ENCODE results near the gene BCR. TPM values are rescaled to one million over a fixed set of nuclear protein-coding genes. Genes with fewer than 3 reads are reported as not detected.

BCR gene
- total RNA-seq, 1 donor from 2014 or later = 78.3 TPM

DNA sequence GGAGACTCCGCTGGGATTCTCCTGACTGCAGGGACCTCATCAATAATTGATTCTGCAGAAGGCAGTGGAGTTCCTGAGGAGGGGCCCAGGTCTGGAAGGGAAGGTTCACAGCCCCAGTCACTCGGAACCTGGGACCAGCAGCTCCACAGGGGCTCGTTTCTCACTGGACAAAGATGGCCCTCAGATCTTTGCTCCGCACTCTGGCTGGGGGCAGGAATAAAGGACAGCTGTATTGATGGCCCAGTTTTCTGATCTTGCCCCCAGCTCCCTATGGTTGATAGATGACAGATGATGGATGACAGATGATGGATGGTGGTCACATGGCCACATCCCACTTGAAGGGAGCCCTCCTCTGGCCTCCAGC, 11.3 kb upstream of the BCR start:
- no peaks in the 10 kb centered on the region for H3K9me3 ChIP-seq
- H3K27me3 ChIP-seq = no peaks in the 10 kb centered on the region
- intact Hi-C loops (cut with DNase I) = no loop called here
- H3K4me3 ChIP-seq = no peak overlapping the region
- TF ChIP-seq, protein P1, sequence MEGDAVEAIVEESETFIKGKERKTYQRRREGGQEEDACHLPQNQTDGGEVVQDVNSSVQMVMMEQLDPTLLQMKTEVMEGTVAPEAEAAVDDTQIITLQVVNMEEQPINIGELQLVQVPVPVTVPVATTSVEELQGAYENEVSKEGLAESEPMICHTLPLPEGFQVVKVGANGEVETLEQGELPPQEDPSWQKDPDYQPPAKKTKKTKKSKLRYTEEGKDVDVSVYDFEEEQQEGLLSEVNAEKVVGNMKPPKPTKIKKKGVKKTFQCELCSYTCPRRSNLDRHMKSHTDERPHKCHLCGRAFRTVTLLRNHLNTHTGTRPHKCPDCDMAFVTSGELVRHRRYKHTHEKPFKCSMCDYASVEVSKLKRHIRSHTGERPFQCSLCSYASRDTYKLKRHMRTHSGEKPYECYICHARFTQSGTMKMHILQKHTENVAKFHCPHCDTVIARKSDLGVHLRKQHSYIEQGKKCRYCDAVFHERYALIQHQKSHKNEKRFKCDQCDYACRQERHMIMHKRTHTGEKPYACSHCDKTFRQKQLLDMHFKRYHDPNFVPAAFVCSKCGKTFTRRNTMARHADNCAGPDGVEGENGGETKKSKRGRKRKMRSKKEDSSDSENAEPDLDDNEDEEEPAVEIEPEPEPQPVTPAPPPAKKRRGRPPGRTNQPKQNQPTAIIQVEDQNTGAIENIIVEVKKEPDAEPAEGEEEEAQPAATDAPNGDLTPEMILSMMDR (IDR thresholded peaks at IDR 0.05) = no peak
- no peak overlapping the region for H3K27ac ChIP-seq
- no peaks in the 10 kb centered on the region for H3K4me1 ChIP-seq
- H3K36me3 ChIP-seq = no peaks in the 10 kb centered on the region
- no peak for DNase-seq
- ATAC-seq = no peak

DNA sequence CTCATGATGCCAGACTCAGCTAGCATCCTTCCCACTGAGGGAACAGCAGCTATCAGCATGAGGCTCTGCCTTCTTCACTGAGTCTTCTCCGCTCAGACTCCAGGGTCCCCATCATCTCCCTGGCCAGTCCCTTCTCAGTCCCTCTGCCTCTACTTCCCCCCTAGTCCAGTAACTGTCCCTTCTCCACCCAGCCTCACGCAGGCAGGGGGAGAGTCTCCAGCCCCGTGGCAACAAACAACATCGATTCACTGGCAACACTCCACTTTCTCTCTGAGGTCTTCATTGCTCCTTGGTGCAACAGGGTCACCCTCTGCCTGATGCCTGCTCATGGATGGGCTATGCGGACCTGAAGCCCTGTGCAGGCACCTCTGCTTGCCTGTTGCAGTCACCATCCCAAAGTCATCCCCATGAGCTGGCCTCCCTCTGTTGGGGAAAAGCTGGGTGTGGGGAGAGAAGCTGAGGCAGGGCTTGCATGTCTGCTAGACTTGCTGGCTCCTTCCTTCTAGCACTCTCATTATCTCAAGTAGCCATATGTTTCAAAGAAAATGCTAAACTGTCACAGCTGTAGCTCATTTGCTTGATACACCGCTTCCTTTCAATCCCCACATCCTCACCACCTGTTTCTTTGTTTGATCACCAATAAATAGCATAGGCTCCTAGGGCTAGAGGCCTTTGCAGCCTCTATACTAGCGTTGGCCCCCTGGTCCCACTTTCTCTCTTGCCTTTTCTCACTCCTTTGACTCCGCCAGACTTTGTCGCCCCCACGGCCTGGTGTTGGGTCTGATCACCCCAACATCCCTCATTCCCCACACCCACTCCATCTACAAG, 4.3 kb upstream of the BCR start:
- H3K27ac ChIP-seq = no peak overlapping the region
- TF ChIP-seq, protein P1 (IDR thresholded peaks at IDR 0.05) = no peak
- DNase-seq = no peak
- H3K4me1 ChIP-seq = peaks cover 15% of the 10 kb centered on the region
- no peaks in the 10 kb centered on the region for H3K27me3 ChIP-seq
- intact Hi-C loops (cut with DNase I) = loop anchor here (10.0 kb wide), 1 partner anchor 209 kb away; no protein-coding TSS in a partner anchor
- H3K4me3 ChIP-seq = no peak overlapping the region
- H3K9me3 ChIP-seq = no peaks in the 10 kb centered on the region
- no peaks in the 10 kb centered on the region for H3K36me3 ChIP-seq
- no peak for ATAC-seq

DNA sequence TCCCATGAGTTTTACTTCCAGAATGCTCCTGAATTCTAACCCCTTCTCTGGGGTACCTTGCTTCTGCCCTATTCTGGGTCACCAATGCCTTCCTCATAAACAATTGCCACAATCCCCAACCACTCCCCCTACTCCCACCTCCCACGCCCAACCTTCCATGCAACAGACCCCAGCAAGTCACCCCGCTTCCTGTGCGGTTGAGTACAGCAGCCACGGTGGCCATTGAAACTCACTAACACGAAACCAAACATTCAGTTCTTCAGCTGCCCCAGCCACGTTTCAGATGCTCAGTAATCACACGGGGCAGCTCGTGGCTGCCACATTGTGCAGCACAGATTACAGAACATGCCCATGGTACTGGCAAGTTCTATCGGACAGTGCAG, 3.7 kb upstream of the BCR start:
- intact Hi-C loops (cut with DNase I) = loop anchor here (10.0 kb wide), 1 partner anchor 208 kb away; no protein-coding TSS in a partner anchor
- Histone ChIP-seq H3K36me3 (no peaks in the 10 kb centered on the region), H3K4me1 (peaks cover 20% of the 10 kb centered on the region), H3K27me3 (no peaks in the 10 kb centered on the region), H3K4me3 (no peak overlapping the region), H3K9me3 (no peaks in the 10 kb centered on the region), H3K27ac (no peak overlapping the region)
- TF ChIP-seq, protein P1 (IDR thresholded peaks at IDR 0.05) = no peak
- ATAC-seq (no peak), DNase-seq (no peak)

DNA sequence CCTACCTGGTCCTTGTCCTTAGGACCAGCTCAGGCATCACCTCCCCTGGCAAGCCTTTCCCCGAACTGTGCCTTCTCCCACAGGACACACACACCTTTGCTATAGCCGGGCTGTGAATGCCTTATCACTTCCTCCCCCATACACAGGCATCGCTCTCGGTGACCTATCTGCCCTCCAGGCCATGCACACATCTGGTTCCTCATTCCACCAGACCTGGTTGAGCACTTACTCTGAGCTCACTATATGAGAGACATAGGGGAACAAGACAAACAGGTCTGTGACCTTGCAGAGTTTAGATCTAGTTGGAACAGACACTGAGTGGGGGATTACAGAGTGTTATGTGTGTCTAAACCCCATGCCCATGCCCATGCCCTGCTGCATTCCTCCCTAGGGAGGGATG, 3.1 kb upstream of the BCR start:
- peak; percentile 2 for ATAC-seq

DNA sequence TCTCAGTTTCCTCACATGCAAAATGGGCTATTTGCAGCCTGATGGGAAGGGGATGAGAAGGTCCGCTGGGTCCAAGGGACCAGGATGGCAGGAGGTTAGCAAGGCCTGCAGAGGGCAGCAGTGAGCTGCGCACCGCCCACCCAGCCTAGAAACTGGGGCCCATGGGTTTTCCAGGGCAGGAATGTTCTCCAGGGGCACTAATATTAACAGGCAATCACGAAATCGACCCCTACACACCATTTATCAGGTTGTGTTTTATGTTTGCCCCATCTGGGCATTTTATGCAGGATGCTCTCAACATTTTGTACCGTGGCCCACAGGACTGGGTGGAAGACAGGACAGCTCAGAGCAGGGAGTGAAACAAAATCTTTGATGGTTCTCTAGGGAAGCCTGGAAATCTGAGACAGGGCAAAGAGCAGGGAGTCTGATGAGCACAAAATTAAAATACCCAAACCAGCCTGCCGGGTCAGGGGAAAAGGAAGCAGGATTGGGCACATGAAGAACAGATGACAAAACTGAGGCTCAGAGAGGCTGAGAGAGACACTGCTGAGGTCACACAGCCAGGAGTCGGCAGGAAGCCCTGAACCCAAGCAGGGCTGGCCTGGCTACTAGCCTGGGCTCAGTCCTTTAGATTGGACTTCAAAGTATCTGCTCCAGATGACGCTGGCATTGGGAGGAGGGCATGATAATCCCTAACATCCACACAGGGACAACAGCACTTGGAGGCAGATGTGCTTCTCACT, 1.6 kb upstream of the BCR start:
- TF ChIP-seq, protein P1 (IDR thresholded peaks at IDR 0.05) = peak; percentile 98
- no peaks in the 10 kb centered on the region for H3K36me3 ChIP-seq
- no peak overlapping the region for H3K4me3 ChIP-seq
- H3K27me3 ChIP-seq = no peaks in the 10 kb centered on the region
- H3K9me3 ChIP-seq = no peaks in the 10 kb centered on the region
- peaks cover 37% of the 10 kb centered on the region for H3K4me1 ChIP-seq
- H3K27ac ChIP-seq = no peak overlapping the region
- ATAC-seq = peak; percentile 70
- DNase-seq = peak; percentile 84
- intact Hi-C loops (cut with DNase I) = loop anchor here (2.0 to 10.0 kb wide), 2 partner anchors 104 to 206 kb away; no protein-coding TSS in a partner anchor

More for the DNA sequence above, 3.1 kb upstream of the BCR start:
- TF ChIP-seq, protein P1 (IDR thresholded peaks at IDR 0.05) = no peak
- intact Hi-C loops (cut with DNase I) = loop anchor here (10.0 kb wide), 1 partner anchor 208 kb away; no protein-coding TSS in a partner anchor
- no peak overlapping the region for H3K27ac ChIP-seq
- no peaks in the 10 kb centered on the region for H3K27me3 ChIP-seq
- H3K4me3 ChIP-seq = no peak overlapping the region
- peaks cover 25% of the 10 kb centered on the region for H3K4me1 ChIP-seq
- no peaks in the 10 kb centered on the region for H3K36me3 ChIP-seq
- H3K9me3 ChIP-seq = no peaks in the 10 kb centered on the region
- DNase-seq = no peak

Measured in upper lobe of right lung (tissue), 1 donor.